ENCODE data around the gene MED13L. TPM values are rescaled to one million over a fixed set of nuclear protein-coding genes. Genes with fewer than 3 reads are reported as not detected.
"Not testable (repeated sequence)": the region's sequence is repeated elsewhere in the genome, so short reads cannot be mapped to it uniquely, and the experiment has no call there.

MED13L gene
- total RNA-seq, 1 donor from 2014 or later: 79.3 TPM

DNA sequence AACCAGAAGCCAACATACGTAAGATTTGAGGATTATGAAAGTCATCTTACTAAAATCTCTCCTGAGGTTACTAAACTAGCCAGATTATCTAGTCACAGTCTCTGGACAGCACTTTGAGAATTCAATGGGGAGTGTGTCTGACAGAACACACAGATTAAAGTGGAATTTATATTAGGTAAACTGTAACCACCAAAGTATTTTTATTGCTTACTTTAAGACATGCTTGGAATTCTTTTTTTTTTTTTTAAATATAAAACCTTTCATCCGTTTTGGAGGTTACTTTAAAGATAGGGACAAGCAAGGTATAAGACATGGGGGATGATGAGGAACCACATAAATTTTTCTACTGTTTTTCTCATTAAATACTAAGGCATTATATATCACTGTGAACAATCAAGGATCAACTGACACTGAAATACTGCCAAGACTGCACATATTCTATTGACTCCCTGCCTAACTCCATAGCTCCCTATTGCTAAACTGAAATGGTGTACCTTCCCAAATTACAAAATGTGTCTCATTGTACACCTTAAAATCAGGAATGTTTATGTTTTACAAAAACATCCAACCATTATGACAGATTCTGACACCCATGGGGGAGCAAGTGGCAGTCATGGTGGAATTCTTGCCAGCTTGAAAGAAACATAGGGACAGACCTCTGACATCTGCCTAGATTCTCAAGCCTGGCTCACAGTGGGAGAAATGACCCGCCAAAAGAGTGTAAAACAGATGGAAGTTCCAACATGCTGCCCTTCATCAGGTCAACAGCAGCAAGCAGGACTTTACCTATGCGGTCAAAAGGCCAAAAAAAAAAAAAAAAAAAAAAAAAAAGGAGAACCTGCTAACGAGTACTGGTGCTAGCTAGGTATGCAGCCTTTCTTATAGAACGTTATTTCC, 239.3 kb downstream of the MED13L start:
- intact Hi-C loops (cut with micrococcal nuclease): no loop called here

- intact Hi-C loops (cut with micrococcal nuclease): no loop called here
Measured at GRCh38 chr12:116033765-116034164, 243.7 kb downstream of the MED13L start.

- intact Hi-C loops (cut with micrococcal nuclease): not testable (repeated sequence)
Measured at GRCh38 chr12:116031624-116032023, 245.9 kb downstream of the MED13L start.

DNA sequence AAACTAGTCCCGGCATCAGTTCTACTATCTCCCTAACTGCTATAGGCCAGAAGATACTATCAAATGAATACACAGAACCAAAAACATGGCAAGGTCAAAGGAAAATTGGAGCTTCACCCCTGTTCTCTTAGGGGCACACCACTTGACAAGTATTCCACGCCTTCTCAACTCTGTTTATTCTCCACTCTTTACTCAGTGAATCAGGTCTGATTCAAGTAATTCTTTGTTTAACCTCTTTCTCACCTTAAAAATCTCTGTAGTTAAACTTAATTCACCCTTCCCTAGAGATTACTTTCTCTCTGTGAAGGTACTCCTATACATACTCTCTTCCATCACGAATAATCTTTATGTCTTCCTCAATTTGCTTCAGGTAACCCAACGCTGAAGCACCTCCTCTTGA, 248.9 kb downstream of the MED13L start:
- intact Hi-C loops (cut with micrococcal nuclease): no loop called here

- intact Hi-C loops (cut with micrococcal nuclease): no loop called here
Measured at GRCh38 chr12:116027551-116027821, 250.0 kb downstream of the MED13L start.

DNA sequence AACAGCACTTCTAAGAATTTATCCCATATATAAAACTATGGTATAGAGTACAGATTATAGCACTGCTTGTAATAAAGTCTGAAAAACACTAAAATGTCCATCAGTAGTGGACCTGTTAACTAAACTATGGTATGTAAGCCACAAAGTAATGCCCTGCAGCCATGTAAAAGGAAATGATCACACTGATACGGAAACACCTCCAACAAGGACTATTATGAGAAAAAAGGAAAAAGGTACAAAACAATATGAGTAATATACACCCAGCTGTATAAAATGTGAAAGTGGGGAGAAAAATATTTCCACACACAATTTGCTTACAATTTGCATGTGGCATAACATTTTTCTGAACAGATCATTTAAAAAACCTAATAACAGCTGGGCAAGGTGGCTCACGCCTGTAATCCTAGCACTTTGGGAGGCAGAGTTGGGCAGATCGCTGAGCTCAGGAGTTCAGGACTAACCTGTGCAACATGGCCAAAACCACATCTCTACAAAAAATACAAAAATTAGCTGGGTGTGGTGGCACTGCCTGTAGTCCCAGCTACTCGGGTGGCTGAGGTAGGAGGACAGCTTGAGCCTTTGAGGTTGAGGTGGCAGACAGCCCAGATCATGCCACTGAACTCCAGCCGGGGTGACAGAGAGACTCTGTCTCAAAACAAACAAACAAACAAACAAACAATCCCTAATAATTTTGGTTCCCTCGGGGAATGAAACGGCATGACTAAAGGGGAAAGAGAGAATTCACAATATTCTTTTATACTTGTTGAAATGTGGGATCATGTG, 250.5 kb downstream of the MED13L start:
- intact Hi-C loops (cut with micrococcal nuclease): no loop called here

- intact Hi-C loops (cut with micrococcal nuclease): no loop called here
Measured at GRCh38 chr12:116026346-116026745, 251.1 kb downstream of the MED13L start.

DNA sequence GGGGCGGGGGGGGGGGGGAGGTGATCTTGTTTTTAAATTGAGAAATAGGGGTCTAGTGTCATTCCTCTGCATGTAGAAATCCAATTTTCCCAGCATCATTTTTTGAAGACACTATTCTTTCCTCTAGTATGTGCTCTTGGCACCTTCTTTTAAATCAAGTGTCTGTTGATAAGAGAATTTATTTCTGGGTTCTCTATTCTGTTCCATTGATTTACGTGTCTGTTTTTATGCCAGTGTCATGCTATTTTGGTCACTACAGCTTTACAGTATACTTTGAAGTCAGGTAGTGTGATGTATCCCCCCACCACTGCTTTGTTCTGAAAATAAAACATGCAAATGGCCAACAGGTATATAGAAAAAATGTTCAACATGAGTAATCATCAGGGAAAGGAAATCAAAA, 252.7 kb downstream of the MED13L start:
- intact Hi-C loops (cut with micrococcal nuclease): no loop called here

DNA sequence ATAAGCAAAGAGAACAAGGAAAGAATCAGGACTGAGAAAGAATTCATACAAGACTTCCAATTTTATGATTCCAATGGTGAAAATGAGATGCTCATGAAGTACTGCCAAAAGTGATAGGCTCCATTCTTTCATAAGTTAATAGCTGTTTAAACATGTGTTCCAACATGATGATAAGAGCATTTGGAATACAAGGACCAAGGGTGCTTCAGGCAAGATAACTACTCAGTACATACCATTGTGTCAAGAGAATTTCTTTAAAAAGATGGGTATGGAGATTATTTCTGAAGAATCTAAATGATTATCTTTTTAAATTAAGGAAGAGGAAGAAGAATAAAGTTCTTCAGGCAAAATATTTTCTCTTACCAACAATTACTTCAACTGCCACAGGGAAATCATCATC, 258.1 kb downstream of the MED13L start:
- intact Hi-C loops (cut with micrococcal nuclease): loop anchor here (5.0 kb wide), 1 partner anchor 218 kb away; no protein-coding TSS in a partner anchor

GRCh38 chr12:116018282-116018681, 259.2 kb downstream of the MED13L start:
- intact Hi-C loops (cut with micrococcal nuclease): loop anchor here (5.0 kb wide), 1 partner anchor 219 kb away; no protein-coding TSS in a partner anchor

- intact Hi-C loops (cut with micrococcal nuclease): loop anchor here (5.0 kb wide), 1 partner anchor 222 kb away; no protein-coding TSS in a partner anchor
Measured at GRCh38 chr12:116015525-116015924, 262.0 kb downstream of the MED13L start.

- intact Hi-C loops (cut with micrococcal nuclease): no loop called here
Measured at GRCh38 chr12:116012757-116013156, 264.7 kb downstream of the MED13L start.

DNA sequence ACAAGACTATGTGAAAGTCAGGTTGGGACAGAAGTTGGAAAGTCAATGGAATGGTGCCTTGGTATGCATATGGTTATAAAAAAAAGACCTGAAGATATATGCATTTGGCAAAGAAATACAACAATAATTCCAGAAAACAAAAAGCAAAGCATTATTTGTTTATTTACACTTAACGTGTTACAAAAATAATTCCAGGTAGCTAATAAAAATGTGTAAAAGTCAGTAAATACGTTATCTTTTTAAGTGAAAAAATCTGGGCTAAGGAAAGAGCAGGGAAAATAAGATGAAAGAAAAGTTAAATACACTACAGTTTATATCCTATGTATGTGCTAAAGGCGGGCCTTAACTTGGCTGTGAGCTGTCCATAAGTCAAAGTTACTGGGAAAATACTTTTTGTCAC, 266.3 kb downstream of the MED13L start:
- intact Hi-C loops (cut with micrococcal nuclease): no loop called here

- intact Hi-C loops (cut with micrococcal nuclease): no loop called here
Measured at GRCh38 chr12:116010467-116010866, 267.0 kb downstream of the MED13L start.

DNA sequence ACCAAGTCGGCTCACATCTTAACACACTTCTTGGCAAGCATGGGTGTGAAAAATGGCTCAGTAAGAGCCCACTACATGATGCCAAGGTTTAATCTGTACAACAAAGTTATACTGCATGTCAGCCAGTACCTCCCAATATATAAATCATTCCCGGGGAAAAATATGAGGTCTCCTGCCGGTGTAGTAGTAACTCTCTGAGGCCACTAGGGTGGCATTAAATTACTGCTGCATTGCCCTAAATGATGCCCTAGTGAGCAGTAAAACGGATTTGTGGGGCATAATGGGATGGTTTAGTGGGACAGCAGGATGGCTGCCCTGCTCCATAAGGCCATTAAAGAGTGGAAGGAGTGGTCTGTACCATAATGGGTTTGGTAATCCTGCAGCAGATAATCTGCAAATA, 267.7 kb downstream of the MED13L start:
- intact Hi-C loops (cut with micrococcal nuclease): no loop called here

DNA sequence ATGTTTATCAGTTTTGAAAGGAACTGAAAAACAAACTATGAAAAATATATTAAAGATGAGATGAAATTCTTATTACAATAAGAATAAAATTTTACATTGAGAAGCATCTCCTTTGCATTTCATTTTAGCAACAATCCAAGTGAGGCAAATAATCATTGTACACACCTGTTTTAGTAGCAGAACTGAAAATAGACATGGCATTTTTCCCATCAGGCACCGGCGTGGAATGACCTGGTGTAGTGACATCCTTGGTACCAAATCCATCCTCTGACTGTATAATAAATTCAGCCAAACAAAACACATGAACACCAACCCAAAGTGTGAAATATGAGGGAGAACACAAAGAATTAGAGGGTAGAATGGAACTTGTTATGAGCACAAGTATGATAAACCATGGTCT, 271.4 kb downstream of the MED13L start:
- intact Hi-C loops (cut with micrococcal nuclease): no loop called here

DNA sequence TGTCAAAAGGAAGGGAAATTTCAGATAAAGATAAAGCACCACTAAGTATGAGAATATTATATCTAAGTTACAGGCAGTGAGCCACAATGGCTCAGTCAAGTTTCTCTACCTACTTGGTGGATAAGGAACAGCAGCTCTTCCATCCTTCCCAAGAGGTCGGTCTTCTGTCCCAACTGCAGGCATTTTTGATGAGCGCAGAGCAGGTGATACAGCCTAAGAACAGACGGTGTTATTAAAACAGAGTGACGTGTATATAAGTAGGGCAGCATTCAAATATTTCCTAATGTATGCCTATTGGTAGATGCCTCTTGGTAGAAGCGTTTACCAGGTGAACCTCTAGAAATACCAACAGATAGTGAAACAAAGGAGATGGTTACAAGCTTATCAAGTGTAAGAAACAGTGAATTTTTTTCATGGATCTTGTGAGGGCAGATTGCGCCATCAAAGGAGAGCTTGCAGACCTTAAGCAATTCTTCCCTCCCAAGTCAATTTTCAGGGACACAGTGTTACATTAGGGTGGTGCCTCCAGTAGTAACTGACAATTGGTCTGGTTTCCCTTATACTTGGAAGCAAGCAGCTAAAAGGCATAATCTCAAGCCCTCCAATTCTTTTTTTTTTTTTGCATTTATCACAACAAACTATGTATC, 274.5 kb downstream of the MED13L start:
- intact Hi-C loops (cut with micrococcal nuclease): no loop called here

DNA sequence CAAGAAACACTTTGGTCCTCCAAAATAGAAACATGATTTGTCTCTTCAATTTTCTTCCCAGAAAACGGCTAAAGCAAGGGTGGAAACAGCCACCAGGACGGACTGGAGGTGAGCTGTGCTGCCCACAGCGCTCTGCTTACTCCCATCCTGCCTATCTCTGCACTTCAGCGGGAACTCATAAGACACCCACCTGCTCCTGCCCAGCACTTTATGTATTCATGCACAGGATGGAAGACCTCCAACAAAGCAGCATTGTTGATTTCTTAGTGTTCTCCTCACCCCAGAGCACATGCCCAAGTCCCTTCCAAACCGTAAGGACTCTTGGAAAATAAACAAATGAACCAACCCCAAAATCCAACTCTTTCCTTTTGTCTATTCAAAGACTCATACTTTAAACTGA, 277.2 kb downstream of the MED13L start:
- intact Hi-C loops (cut with micrococcal nuclease): no loop called here

- intact Hi-C loops (cut with micrococcal nuclease): loop anchor here (5.0 kb wide), 2 partner anchors 603 to 698 kb away; no protein-coding TSS in a partner anchor
Measured at GRCh38 chr12:115999582-115999981, 277.9 kb downstream of the MED13L start.

DNA sequence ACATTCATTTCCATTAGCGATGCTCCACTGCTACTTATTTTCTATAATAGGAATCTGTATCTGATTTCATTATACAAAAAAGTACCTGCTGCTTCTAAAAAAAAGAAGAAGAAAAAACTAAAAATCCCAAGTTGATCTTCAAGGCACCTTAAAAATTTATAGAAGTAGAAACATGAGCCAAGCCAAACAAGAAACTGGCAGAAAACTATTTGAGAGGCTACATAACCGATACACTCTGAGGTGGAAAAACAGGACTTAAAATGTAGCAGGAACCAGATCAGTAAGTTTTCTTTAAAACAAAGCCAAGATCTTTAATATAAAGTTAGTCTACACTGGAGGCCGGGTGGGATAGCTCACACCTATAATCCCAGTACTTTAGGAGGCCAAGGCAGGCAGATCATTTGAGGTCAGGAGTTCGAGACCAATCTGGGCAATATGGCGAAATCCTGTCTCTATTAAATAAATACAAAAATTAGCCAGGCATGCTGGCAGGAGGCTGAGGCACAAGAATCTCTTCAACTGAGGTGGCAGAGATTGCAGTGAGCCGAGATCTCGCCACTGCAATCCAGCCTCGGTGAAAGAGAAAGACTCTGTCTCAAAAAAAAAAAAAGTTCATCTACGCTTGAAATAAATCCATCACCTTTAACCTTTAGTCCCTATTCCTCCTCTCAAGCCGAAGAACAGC, 278.6 kb downstream of the MED13L start:
- intact Hi-C loops (cut with micrococcal nuclease): loop anchor here (1.0 to 5.0 kb wide), 3 partner anchors 237 to 698 kb away; no protein-coding TSS in a partner anchor

DNA sequence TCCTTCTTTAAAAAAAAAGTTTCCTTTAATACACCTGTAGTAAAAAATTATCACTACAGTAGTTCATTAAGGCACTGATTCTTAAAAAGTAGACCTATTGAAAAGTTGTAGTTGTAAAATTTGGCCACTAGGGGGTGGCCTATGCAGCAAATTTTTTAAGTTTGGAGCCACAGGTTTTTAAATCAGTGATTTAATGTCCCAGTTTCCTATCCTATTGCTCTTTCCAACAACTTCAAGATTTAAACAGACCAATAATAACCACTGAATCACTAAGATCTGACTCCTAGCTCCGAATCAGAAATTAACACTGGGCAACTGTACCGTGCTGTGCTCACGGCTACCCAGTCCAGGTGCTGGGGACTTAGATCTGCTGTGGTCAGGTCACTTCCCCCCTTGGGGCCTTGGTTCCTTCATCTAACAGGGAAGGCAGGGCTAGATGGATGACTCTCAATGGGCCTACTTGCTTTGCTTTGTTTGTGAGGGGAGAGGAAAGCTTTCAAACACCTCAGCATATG, 279.3 kb downstream of the MED13L start:
- intact Hi-C loops (cut with micrococcal nuclease): loop anchor here (1.0 to 5.0 kb wide), 3 partner anchors 238 to 699 kb away; no protein-coding TSS in a partner anchor
